HG03103 (cell line): ENCODE measurements around the gene HAL.

Experiments used
- ATAC-seq: cut with Tn5 transposase; IDR thresholded peaks from one replicate; pipeline ENCODE4 v1.9.1; 2021; ENCODE audit warnings: low read depth; ENCODE audit not compliant: unreplicated experiment

Gene HAL

GRCh38 chr12:95944108-95944704 lies 51.9 kb downstream of the HAL start:
- no peak for ATAC-seq

- peak; percentile 49 for ATAC-seq
Measured at GRCh38 chr12:95943330-95943842, 52.8 kb downstream of the HAL start, which contains the start of gene AMDHD1. AMDHD1 (plus strand) TSS chr12:95943331; CDS start chr12:95943399, 68 bp downstream.

GRCh38 chr12:95942524-95943329 lies 53.4 kb downstream of the HAL start, which contains the start of gene CCDC38:
CCDC38 (minus strand) TSS chr12:95942614; CDS start chr12:95936509, 6,105 bp downstream.
- ATAC-seq, result peak; percentile 97

- no peak for ATAC-seq
Measured at GRCh38 chr12:95942101-95942523, 54.0 kb downstream of the HAL start.

- no peak for ATAC-seq
Measured at GRCh38 chr12:95940514-95940913, 55.6 kb downstream of the HAL start.
